ENCODE results near the gene ENTPD8.

Gene ENTPD8

GRCh38 chr9:137435980-137436760 lies 5.0 kb downstream of the ENTPD8 start:
- no peak for DNase-seq
- Mint-ChIP-seq H3K27ac (no peak overlapping the region), H3K4me1 (no peaks in the 10 kb centered on the region), H3K4me3 (no peak overlapping the region), H3K27me3 (no peaks in the 10 kb centered on the region), H3K36me3 (ENCODE audit: low read depth) (no peaks in the 10 kb centered on the region), H3K9me3 (no peaks in the 10 kb centered on the region)
- ATAC-seq, result no peak

- no peaks in the 10 kb centered on the region for H3K4me1 Mint-ChIP-seq
These were observed 5.7 kb downstream of the ENTPD8 start for GRCh38 chr9:137435381-137435891.

DNA sequence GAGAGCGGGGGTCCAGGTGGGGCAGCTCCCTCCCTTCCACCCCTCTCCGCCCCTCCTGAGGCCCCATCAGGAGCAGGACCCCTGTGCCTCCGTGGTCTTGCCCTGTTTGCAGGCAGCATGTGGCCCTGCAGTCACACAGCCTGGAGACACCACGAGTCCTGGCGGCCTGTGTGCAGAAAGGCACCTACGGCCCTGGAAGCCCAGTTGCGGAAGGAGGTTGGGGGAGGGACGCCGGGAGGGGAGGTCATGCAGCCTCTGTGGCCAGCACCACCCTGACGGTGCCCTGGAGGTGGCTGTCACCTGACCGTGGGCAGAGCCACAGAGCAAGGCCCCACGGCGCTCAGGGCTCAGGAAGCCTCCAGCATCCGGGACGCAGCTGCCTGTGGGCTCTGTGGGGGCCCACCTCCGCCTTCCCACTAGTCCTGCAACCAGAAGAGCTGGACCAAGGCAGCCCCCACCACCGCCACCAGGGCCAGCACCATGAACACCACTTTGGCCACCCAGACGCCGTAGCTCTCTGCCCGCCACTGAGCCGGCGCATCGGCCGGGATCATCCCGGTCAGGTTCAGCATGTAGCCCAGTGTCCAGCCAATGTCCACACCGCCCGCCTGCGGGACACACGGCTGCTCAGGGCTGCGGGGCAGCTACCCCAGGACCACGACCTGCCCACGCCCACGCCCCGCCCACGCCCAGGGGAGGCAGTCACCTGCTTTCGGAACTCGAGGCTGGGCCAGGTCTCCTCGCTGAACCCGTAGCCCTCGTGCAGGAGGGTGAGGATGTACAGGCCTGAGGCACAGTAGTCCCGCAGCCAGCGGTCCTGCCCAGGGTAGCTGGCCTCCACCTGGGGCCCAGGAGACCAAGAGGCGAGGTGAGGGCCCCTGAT lies 6.4 kb downstream of the ENTPD8 start:
- H3K27me3 Mint-ChIP-seq, result no peaks in the 10 kb centered on the region
- no peak overlapping the region for H3K27ac Mint-ChIP-seq
- no peaks in the 10 kb centered on the region for H3K36me3 Mint-ChIP-seq (ENCODE audit: low read depth)
- ATAC-seq, result no peak
- H3K4me3 Mint-ChIP-seq, result no peak overlapping the region
- no peaks in the 10 kb centered on the region for H3K4me1 Mint-ChIP-seq
- H3K9me3 Mint-ChIP-seq, result no peaks in the 10 kb centered on the region
- DNase-seq, result no peak

More at GRCh38 chr9:137435381-137435891, 5.7 kb downstream of the ENTPD8 start:
- DNase-seq (no peak), ATAC-seq (no peak)
- Mint-ChIP-seq H3K27me3 (no peaks in the 10 kb centered on the region), H3K27ac (no peak overlapping the region), H3K4me3 (no peak overlapping the region), H3K9me3 (no peaks in the 10 kb centered on the region), H3K36me3 (ENCODE audit: low read depth) (no peaks in the 10 kb centered on the region)

- no peak overlapping the region for H3K4me3 Mint-ChIP-seq
- H3K4me1 Mint-ChIP-seq, result no peaks in the 10 kb centered on the region
- no peak overlapping the region for H3K27ac Mint-ChIP-seq
- H3K36me3 Mint-ChIP-seq (ENCODE audit: low read depth), result no peaks in the 10 kb centered on the region
- ATAC-seq, result no peak
- no peak for DNase-seq
- H3K27me3 Mint-ChIP-seq, result no peaks in the 10 kb centered on the region
- H3K9me3 Mint-ChIP-seq, result no peaks in the 10 kb centered on the region
These were observed 7.2 kb downstream of the ENTPD8 start for GRCh38 chr9:137433916-137434431.

GRCh38 chr9:137433349-137433915 lies 7.7 kb downstream of the ENTPD8 start:
- Mint-ChIP-seq H3K27ac (no peak overlapping the region), H3K27me3 (no peaks in the 10 kb centered on the region), H3K9me3 (no peaks in the 10 kb centered on the region), H3K4me3 (no peak overlapping the region), H3K36me3 (ENCODE audit: low read depth) (no peaks in the 10 kb centered on the region), H3K4me1 (no peaks in the 10 kb centered on the region)
- DNase-seq (no peak), ATAC-seq (no peak)

DNA sequence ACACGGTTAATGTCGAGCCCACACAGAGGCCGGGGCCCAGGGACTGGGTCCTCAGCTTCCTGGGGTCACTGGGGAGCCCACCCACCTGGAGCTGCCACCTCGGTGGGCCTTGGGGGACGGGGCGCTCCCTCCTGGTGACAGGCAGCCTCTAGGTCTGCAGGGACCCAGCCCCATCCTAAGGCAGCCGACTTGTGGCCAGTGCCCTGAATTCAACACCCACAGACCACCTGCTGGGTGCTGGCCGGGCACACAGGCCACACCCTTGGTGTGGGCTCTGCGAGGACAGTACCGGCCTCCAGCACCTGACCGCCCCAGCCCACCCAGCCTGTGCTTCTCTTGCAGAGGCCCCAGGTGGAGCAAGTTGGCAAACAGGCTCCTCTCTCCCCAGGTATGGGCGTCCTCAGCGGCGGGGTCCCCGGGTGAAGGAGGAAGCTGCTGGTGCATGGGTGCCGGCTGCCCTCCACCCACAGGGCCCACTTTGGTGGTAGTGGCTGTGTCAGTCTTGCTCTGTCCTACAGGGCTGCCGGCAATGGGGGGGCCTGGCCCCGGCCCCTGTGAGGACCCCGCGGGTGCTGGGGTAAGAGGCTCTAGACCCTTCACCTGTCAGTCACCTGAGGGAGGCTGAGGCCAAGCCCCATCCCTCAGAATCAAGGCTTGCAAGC lies 8.3 kb downstream of the ENTPD8 start:
- Mint-ChIP-seq H3K4me3 (no peak overlapping the region), H3K36me3 (ENCODE audit: low read depth) (no peaks in the 10 kb centered on the region), H3K9me3 (no peaks in the 10 kb centered on the region), H3K27me3 (no peaks in the 10 kb centered on the region), H3K4me1 (no peaks in the 10 kb centered on the region), H3K27ac (no peak overlapping the region)
- no peak for ATAC-seq
- DNase-seq, result no peak

DNA sequence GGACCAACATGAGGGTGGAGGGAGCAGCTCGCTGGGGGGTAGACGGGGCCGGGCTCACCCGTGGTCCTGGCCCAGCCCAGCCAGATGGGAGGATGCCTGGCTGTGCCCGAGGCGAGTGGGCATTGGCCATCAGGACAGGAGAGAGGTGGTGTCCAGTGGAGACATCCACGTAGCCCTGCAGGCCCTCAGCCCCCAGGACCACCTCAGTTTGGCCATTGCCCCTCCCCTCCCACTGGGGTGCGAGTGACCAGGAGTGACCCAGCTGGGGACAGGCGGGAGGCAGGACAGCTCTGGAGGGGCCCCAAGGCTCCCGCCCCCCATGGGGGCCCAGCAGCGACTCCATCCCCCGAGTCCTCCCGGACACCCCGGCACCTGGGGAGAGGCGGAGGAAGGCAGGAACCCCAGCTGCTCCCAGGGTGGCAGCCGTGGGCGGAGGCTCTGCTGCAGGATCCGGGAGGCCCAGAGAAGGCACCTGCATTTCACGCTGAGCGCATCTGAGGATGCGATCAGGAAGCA lies 9.7 kb downstream of the ENTPD8 start:
- H3K9me3 Mint-ChIP-seq, result no peaks in the 10 kb centered on the region
- ATAC-seq (no peak), DNase-seq (no peak)
- H3K4me1 Mint-ChIP-seq, result no peaks in the 10 kb centered on the region
- H3K4me3 Mint-ChIP-seq, result no peak overlapping the region
- no peak overlapping the region for H3K27ac Mint-ChIP-seq
- H3K36me3 Mint-ChIP-seq (ENCODE audit: low read depth), result no peaks in the 10 kb centered on the region
- no peaks in the 10 kb centered on the region for H3K27me3 Mint-ChIP-seq

- Mint-ChIP-seq H3K27me3 (no peaks in the 10 kb centered on the region), H3K4me3 (no peak overlapping the region), H3K36me3 (ENCODE audit: low read depth) (no peaks in the 10 kb centered on the region), H3K4me1 (no peaks in the 10 kb centered on the region), H3K27ac (no peak overlapping the region), H3K9me3 (no peaks in the 10 kb centered on the region)
- DNase-seq (no peak), ATAC-seq (no peak)
These were observed 10.3 kb downstream of the ENTPD8 start for GRCh38 chr9:137430723-137431415.

- Mint-ChIP-seq H3K4me3 (no peak overlapping the region), H3K27me3 (no peaks in the 10 kb centered on the region), H3K36me3 (ENCODE audit: low read depth) (no peaks in the 10 kb centered on the region), H3K27ac (no peak overlapping the region), H3K9me3 (no peaks in the 10 kb centered on the region), H3K4me1 (no peaks in the 10 kb centered on the region)
- ATAC-seq (no peak), DNase-seq (no peak)
These were observed 11.0 kb downstream of the ENTPD8 start for GRCh38 chr9:137429974-137430722.

DNA sequence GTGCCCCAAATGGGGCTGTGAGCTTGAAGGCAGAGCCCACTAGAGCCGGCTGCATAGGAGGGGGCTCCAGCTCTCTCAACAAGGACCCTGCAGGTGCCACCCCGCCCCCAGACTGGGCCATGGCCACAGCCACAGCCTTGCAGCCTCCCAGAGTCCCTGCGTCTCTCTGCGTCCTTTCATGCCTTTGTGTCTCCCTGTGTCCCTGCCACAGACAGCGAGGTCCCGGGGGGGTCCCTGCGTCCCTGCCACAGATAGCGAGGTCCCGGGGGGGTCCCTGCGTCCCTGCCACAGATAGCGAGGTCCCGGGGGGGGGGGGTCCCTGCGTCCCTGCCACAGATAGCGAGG lies 11.6 kb downstream of the ENTPD8 start:
- DNase-seq, result no peak
- Mint-ChIP-seq H3K9me3 (no peaks in the 10 kb centered on the region), H3K4me1 (peaks cover under 1% of the 10 kb centered on the region), H3K4me3 (no peak overlapping the region), H3K36me3 (ENCODE audit: low read depth) (no peaks in the 10 kb centered on the region), H3K27ac (no peak overlapping the region), H3K27me3 (no peaks in the 10 kb centered on the region)
- no peak for ATAC-seq

DNA sequence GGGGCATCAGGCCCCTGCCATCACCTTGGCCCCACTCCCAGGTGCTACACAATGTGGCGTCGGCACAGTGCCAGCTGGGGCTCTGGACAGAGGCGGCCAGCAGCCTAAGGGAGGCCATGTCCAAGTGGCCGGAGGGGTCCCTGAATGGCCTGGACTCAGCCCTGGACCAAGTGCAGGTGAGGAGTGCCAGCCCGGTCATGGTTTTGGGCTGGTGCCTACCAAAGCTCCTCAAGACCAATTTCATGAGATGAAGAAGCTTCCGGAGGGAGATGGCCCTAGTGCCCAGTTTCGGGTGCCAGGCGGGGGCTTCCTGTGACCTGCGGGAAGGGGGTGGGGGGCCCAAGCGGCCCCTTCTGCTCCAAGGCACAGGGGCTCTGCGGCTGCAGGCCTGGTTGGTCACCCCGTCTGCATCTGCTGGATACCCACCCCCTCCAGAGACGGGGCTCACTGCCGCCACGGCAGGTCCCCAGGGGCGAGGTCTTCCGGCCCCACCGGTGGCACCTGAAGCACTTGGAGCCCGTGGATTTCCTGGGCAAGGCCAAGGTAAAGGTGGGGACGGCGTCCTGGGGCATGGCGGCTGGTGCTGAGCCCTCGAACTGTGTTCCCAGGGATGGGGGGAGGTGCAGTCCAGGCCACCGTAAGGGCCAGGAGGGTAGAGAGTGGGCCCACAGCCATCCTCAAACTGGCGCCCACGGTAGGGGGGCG lies 12.2 kb downstream of the ENTPD8 start:
- Mint-ChIP-seq H3K36me3 (ENCODE audit: low read depth) (no peaks in the 10 kb centered on the region), H3K27ac (no peak overlapping the region), H3K9me3 (no peaks in the 10 kb centered on the region), H3K4me1 (peaks cover 5% of the 10 kb centered on the region), H3K4me3 (no peak overlapping the region), H3K27me3 (no peaks in the 10 kb centered on the region)
- no peak for DNase-seq
- ATAC-seq, result no peak

DNA sequence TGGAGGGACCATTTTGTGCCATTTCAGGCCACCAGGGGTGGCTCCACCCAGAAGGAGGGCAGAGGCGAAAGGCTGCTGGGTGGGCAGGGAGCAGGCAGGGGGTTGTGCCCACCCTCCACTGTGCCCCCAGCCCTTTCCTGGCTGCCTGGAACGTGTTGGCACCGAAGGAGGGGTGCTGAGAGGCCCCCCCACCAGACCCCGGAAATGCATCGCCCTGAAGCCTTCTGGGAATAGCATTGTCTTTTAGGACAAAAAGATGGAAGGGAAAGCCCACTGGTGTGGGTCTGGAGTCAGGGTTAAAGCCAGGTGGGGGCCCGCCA lies 12.9 kb downstream of the ENTPD8 start:
- H3K27ac Mint-ChIP-seq, result no peak overlapping the region
- H3K27me3 Mint-ChIP-seq, result no peaks in the 10 kb centered on the region
- H3K4me3 Mint-ChIP-seq, result no peak overlapping the region

More for the DNA sequence above, 12.9 kb downstream of the ENTPD8 start:
- H3K9me3 Mint-ChIP-seq, result no peaks in the 10 kb centered on the region
- ATAC-seq (no peak), DNase-seq (no peak)
- peaks cover 5% of the 10 kb centered on the region for H3K4me1 Mint-ChIP-seq
- H3K36me3 Mint-ChIP-seq (ENCODE audit: low read depth), result no peaks in the 10 kb centered on the region

Data from activated naive CD8-positive, alpha-beta T cell treated with anti-CD3 and anti-CD28 coated beads, Interleukin-2, amount 50 U/mL, for 24 hours (primary cell).